K562 (cell line): ENCODE data around the gene BIRC7. TPM values are rescaled to one million over a fixed set of nuclear protein-coding genes. Genes with fewer than 3 reads are reported as not detected.

Experiments
- ARHGAP35 ChIP-seq: fragments of 450-650 bp; IDR thresholded peaks from 2 replicates; pipeline ENCODE4 v1.6.1; 2018; ENCODE audit not compliant: partially characterized antibody
- ARNT ChIP-seq, 2 experiments: fragments of 450-650 bp; IDR thresholded peaks; 2 replicates each; pipeline ENCODE4 v1.6.1; 2016; ENCODE audit warnings: mild to moderate bottlenecking in 1 of 2
- ATF1 ChIP-seq, 2 experiments: fragments of 450-650 bp in 1 of 2; IDR thresholded peaks; 2 replicates each; pipeline ENCODE4 v1.6.1; 2016; ENCODE audit warnings: missing compliant biosample characterization in 1 of 2, missing genetic modification characterization in 1 of 2
- ATF7 ChIP-seq: fragments of 450-650 bp; IDR thresholded peaks from 2 replicates; pipeline ENCODE4 v1.7.1; 2014; ENCODE audit warnings: mild to moderate bottlenecking, moderate library complexity
- DDX20 ChIP-seq: fragments of 450-650 bp; IDR thresholded peaks from 2 replicates; pipeline ENCODE4 v1.6.1; 2016; ENCODE audit warnings: missing genetic modification characterization, low read depth, mild to moderate bottlenecking, missing compliant biosample characterization, moderate library complexity
- EGR1 ChIP-seq: fragments of 450-650 bp; conservative IDR thresholded peaks from 2 replicates; pipeline ENCODE4 v1.6.1; 2017; ENCODE audit warnings: mild to moderate bottlenecking
- FOXA1 ChIP-seq: fragments of 450-650 bp; IDR thresholded peaks from 2 replicates; pipeline ENCODE4 v1.6.1; 2016; ENCODE audit warnings: mild to moderate bottlenecking, borderline replicate concordance
- GTF2E2 ChIP-seq: fragments of 200-800 bp; sonication (Bioruptor generic); IDR thresholded peaks from 2 replicates; pipeline ENCODE4 v1.6.1; 2016; ENCODE audit warnings: missing genetic modification characterization, missing compliant biosample characterization
- HBP1 ChIP-seq: fragments of 450-650 bp; formaldehyde crosslinking; IDR thresholded peaks from 2 replicates; pipeline ENCODE4 v1.4.0; 2022; ENCODE audit warnings: missing genetic modification characterization
- HCFC1 ChIP-seq: IDR thresholded peaks from 2 replicates; pipeline ENCODE4 v1.6.1; 2012; ENCODE audit warnings: low read depth, low read length, improper control_type of control experiment
- MED1 ChIP-seq: sonication (generic); formaldehyde crosslinking; IDR thresholded peaks from 2 replicates; pipeline ENCODE4 v1.8.1; 2023; ENCODE audit warnings: missing genetic modification reagents, borderline replicate concordance
- NEUROD1 ChIP-seq: fragments of 150-350 bp; IDR thresholded peaks from 2 replicates; pipeline ENCODE4 v1.6.1; 2014; ENCODE audit warnings: borderline replicate concordance, low read length, low read depth; ENCODE audit not compliant: partially characterized antibody
- NKRF ChIP-seq: fragments of 450-650 bp; IDR thresholded peaks from 2 replicates; pipeline ENCODE4 v1.6.1; 2016; ENCODE audit warnings: borderline replicate concordance
- NRF1 ChIP-seq, 2 experiments: fragments of 450-650 bp; IDR thresholded peaks in 1 of 2; conservative IDR thresholded peaks in 1 of 2; 2 replicates each; pipeline ENCODE4 v1.6.1; 2014; ENCODE audit warnings: mild to moderate bottlenecking in 2 of 2
- PHF20 ChIP-seq: fragments of 450-650 bp; IDR thresholded peaks from 2 replicates; pipeline ENCODE4 v1.6.1; 2018; ENCODE audit not compliant: partially characterized antibody
- POLR2B ChIP-seq: fragments of 450-650 bp; IDR thresholded peaks from 2 replicates; pipeline ENCODE4 v1.6.1; 2018; ENCODE audit warnings: low read depth; ENCODE audit not compliant: partially characterized antibody
- RBFOX2 ChIP-seq: fragments of 200-400 bp; formaldehyde crosslinking; IDR thresholded peaks from 2 replicates; pipeline ENCODE4 v1.6.1; 2017; ENCODE audit warnings: low read depth, mild to moderate bottlenecking, low read length, moderate library complexity
- SIN3A ChIP-seq, 2 experiments: fragments of 150-350 bp in 1 of 2; IDR thresholded peaks; 2 replicates each; pipeline ENCODE4 v1.6.1; 2011 to 2016; ENCODE audit warnings: borderline replicate concordance in 2 of 2, low read depth in 2 of 2, low read length in 2 of 2, mild to moderate bottlenecking in 2 of 2, moderate library complexity in 2 of 2; ENCODE audit not compliant: control insufficient read depth in 1 of 2
- SRF ChIP-seq, 2 experiments: fragments of 250-450, 450-650 bp in 1 of 2; sonication (Bioruptor Pico) in 1 of 2; sonication (generic) in 1 of 2; formaldehyde crosslinking; IDR thresholded peaks; 2 replicates each; pipeline versions ENCODE4 v1.5.0 to v1.5.1; 2020 to 2022; ENCODE audit warnings: mild to moderate bottlenecking in 1 of 2, missing genetic modification reagents in 1 of 2
- TOE1 ChIP-seq, 2 experiments: fragments of 450-650 bp in 1 of 2; sonication (generic) in 1 of 2; formaldehyde crosslinking in 1 of 2; IDR thresholded peaks; 2 replicates each; pipeline versions ENCODE4 v1.7.1 to v1.8.0; 2016 to 2022; ENCODE audit warnings: borderline replicate concordance in 2 of 2, mild to moderate bottlenecking in 2 of 2, antibody characterized with exemption in 1 of 2, inconsistent platforms in 1 of 2, low read depth in 1 of 2, missing genetic modification reagents in 1 of 2, moderate library complexity in 1 of 2
- U2AF2 ChIP-seq: fragments of 200-400 bp; formaldehyde crosslinking; optimal IDR thresholded peaks from 2 replicates; pipeline ENCODE3; 2017; ENCODE audit warnings: low read depth, mild to moderate bottlenecking, low read length
- ZFX ChIP-seq: sonication (generic); formaldehyde crosslinking; IDR thresholded peaks from 2 replicates; pipeline ENCODE4 v1.8.0; 2022; ENCODE audit warnings: mild to moderate bottlenecking, missing genetic modification reagents, moderate library complexity
- ZNF165 ChIP-seq: fragments of 250-450 bp; sonication (Bioruptor Pico); IDR thresholded peaks from 2 replicates; pipeline ENCODE4 v1.4.0; 2020; ENCODE audit warnings: borderline replicate concordance
- ZNF699 ChIP-seq: fragments of 250-450 bp; sonication (Bioruptor Pico); IDR thresholded peaks from 2 replicates; pipeline ENCODE4 v1.8.0; 2021; ENCODE audit warnings: mild to moderate bottlenecking, moderate library complexity; ENCODE audit not compliant: insufficient replicate concordance
- ZNF830 ChIP-seq: fragments of 250-450 bp; sonication (Bioruptor Pico); IDR thresholded peaks from 2 replicates; pipeline ENCODE4 v1.5.0; 2021; ENCODE audit warnings: mild to moderate bottlenecking
- polyA plus RNA-seq, 8 experiments: library from polyadenylated mRNA; depleted of rRNA in 4 of 8; stranded (reverse) in 5 of 8; unstranded in 3 of 8; fragments of >200 nt; fragmentation: Nextera tagmentation in 2 of 8; fragmentation: Illumina TruSeq in 1 of 8; extraction: Ambion mirVana in 2 of 8; extraction: Trizol in 1 of 8; gene quantifications; 2 replicates each; pipeline versions ENCODE4 v1.2.1 to v1.2.3, GENCODE V29; 2011 to 2014; ENCODE audit warnings: inconsistent platforms in 1 of 8, missing spikeins in 1 of 8
- total RNA-seq, 7 experiments: library from RNA; depleted of rRNA in 6 of 7; stranded (reverse); fragments of >200 nt in 6 of 7; fragmentation: Illumina TruSeq in 2 of 7; extraction: Trizol in 2 of 7; gene quantifications; 2 replicates each; pipeline versions ENCODE4 v1.2.1 to v1.2.3, GENCODE V29; 2011 to 2021; ENCODE audit warnings: low replicate concordance in 1 of 7

Gene BIRC7
- total and polyA plus RNA-seq, 9 of the 15 experiments (the other 6 are each of a cell fraction or from before 2014, with no cell fraction given) = 0.14 to 0.19 (median 0.16) TPM; not detected in 5

GRCh38 chr20:63216041-63216848 lies 19.5 kb upstream of the BIRC7 start, which contains the start of gene YTHDF1 (continued):
- peak; percentile 20; the same call in 1 of the 2 replicates for TF ChIP-seq NKRF
- TF ChIP-seq PHF20 = peak; percentile 68
- TF ChIP-seq ZFX (CRISPR knock-in tag) = peak; percentile 82
- TF ChIP-seq GTF2E2 (tag) = no peak
- no peak for TF ChIP-seq ATF1 (CRISPR knock-in tag; IDR thresholded peaks at IDR 0.05)
- TF ChIP-seq ATF1 (tag; IDR thresholded peaks at IDR 0.05) = peak; percentile 70; the same call in 1 of the 2 replicates
- peak; percentile 96 for TF ChIP-seq TOE1 (IDR thresholded peaks at IDR 0.05; ENCODE audit: borderline replicate concordance)
- TF ChIP-seq TOE1 (CRISPR knock-in tag; IDR thresholded peaks at IDR 0.05; ENCODE audit: borderline replicate concordance, low read depth) = no peak
- peak; percentile 60 for TF ChIP-seq POLR2B
- TF ChIP-seq ARHGAP35 = no peak
- peak; percentile 81 for TF ChIP-seq RBFOX2
- peak; percentile 89 to 92 for TF ChIP-seq NRF1 (conservative IDR thresholded peaks at IDR 0.05 in 1 of 2, IDR thresholded peaks at IDR 0.05 in 1 of 2)
- no peak for TF ChIP-seq DDX20
- TF ChIP-seq NEUROD1 = peak; percentile 32
- TF ChIP-seq EGR1 = peak; percentile 96
- no peak for TF ChIP-seq ZNF699 (CRISPR knock-in tag)
- TF ChIP-seq SRF (CRISPR knock-in tag; IDR thresholded peaks at IDR 0.05) = peak in 1 of 2 experiments; percentile 34; a peak in 2 of 4 replicates
- no peak for TF ChIP-seq FOXA1
- 0 out of 2 replicates have a peak, but pooled peaks have one; percentile 9 for TF ChIP-seq HBP1 (CRISPR knock-in tag)
- no peak for TF ChIP-seq U2AF2
- TF ChIP-seq SIN3A (IDR thresholded peaks at IDR 0.05; ENCODE audit: borderline replicate concordance in 2 of 2, control insufficient read depth in 1 of 2, low read depth in 2 of 2, low read length in 2 of 2) = peak; percentile 31 to 74; a peak in 1 of 4 replicates
- TF ChIP-seq ZNF830 (CRISPR knock-in tag) = no peak
- no peak for TF ChIP-seq MED1 (CRISPR knock-in tag)
- TF ChIP-seq HCFC1 = peak; percentile 74
- TF ChIP-seq ARNT (IDR thresholded peaks at IDR 0.05) = no peak
- TF ChIP-seq ATF7 = peak; percentile 79; the same call in 1 of the 2 replicates
- no peak for TF ChIP-seq ZNF165 (CRISPR knock-in tag)
